ENCODE data around the gene KIF6.

DNA sequence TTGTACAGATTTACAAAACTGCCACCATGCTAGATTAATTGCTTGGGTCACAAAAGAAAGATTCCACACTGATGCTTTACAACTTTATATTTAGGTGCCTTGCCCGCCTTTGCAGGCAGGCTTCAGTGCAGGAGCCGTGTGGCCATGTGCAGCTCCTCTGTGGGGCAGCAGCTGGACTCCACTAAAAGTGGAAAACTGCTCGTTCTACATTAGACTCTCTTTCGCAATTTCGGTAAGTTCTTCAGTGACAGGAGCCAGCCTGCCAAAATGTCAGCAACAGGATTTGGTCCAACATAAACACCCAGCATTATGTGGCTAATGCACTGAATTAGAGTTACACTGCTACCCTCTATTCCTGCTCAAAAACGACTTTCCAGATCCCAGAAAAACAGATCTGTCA, 228.3 kb downstream of the KIF6 start:
- TF ChIP-seq EZH2 (IDR thresholded peaks at IDR 0.05) (no peak), POLR2AphosphoS5 (IDR thresholded peaks at IDR 0.05; ENCODE audit: borderline replicate concordance, low read depth, low read length) (no peak)
